ENCODE measurements around the gene CAPN5.

DNA sequence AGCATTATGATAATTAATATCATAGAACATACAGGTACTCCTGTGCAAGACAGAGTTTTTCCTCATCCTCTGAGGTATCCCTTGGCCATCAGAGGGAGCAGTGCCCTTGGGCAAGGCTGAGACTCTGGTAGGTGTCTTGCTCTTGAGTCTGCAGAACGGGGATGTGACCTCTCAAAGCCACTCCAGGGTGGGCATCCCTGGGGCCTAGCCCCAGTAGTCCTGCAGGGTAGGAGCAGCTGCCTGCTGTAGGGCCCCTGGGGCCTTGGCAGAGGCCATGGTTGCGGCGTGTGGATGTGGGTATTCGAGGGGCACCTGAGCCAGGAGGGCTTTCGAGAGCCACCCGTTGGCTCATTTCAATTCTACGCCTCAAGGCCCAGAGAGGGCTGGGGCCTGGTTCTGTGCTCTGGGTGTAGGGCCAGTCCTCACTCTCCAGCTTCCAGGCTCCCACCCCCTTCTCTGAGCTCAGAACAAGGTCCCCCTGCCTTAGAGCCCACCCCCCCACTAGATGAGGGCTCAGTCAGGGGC, 28.1 kb downstream of the CAPN5 start:
- TF ChIP-seq POLR2A (IDR thresholded peaks at IDR 0.05; ENCODE audit: extremely low read depth, insufficient read length) (no peak), MYC (IDR thresholded peaks at IDR 0.05; ENCODE audit: low read depth, low read length) (no peak)
- TF ChIP-seq, protein P1, sequence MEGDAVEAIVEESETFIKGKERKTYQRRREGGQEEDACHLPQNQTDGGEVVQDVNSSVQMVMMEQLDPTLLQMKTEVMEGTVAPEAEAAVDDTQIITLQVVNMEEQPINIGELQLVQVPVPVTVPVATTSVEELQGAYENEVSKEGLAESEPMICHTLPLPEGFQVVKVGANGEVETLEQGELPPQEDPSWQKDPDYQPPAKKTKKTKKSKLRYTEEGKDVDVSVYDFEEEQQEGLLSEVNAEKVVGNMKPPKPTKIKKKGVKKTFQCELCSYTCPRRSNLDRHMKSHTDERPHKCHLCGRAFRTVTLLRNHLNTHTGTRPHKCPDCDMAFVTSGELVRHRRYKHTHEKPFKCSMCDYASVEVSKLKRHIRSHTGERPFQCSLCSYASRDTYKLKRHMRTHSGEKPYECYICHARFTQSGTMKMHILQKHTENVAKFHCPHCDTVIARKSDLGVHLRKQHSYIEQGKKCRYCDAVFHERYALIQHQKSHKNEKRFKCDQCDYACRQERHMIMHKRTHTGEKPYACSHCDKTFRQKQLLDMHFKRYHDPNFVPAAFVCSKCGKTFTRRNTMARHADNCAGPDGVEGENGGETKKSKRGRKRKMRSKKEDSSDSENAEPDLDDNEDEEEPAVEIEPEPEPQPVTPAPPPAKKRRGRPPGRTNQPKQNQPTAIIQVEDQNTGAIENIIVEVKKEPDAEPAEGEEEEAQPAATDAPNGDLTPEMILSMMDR (IDR thresholded peaks at IDR 0.05; ENCODE audit: low read depth, low read length): no peak
- TF ChIP-seq, protein P2, sequence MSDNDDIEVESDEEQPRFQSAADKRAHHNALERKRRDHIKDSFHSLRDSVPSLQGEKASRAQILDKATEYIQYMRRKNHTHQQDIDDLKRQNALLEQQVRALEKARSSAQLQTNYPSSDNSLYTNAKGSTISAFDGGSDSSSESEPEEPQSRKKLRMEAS (IDR thresholded peaks at IDR 0.05; ENCODE audit: low read depth, low read length): no peak

Measured in NB4 (cell line).